GM18861 (cell line): ENCODE measurements around the gene KLC3.

Experiments used
- ATAC-seq: cut with Tn5 transposase; IDR thresholded peaks from one replicate; pipeline ENCODE4 v1.9.1; 2021; ENCODE audit not compliant: unreplicated experiment

The KLC3 gene

DNA sequence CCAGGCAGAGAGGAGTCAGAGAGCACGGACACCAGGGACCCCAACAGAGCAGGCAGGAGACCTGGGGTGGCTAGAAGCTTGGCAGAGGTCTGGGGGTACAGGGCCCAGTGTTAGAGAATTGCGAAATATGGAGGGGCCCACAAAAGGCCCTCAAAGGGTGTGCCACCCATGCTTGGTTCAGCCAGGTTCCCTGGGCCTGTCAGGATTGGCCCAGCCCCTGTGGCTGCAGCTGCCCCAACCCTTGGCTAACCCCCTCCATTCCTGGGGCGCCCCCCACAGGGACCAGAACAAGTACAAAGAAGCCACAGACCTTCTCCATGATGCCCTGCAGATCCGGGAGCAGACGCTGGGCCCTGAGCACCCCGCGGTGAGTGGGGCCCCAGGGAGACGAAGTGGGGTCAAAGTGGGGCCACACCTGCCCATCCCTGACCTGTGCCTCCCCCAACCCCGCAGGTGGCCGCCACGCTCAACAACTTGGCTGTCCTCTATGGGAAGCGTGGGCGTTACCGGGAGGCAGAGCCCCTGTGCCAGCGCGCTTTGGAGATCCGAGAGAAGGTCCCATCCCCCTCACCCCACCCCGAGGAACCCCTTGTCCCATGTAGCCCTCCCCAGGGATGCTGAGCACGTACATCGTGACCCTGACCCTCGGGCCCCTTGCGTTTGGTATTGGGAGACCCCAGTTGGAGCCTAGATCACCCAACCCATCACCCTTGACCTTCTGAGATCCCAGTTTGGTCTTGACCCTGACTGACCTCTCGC, 8.0 kb downstream of the KLC3 start:
- no peak for ATAC-seq

- ATAC-seq, result no peak
Observed at GRCh38 chr19:45349126-45349415, 8.5 kb downstream of the KLC3 start.

GRCh38 chr19:45349430-45349941, 8.9 kb downstream of the KLC3 start:
- ATAC-seq, result no peak

DNA sequence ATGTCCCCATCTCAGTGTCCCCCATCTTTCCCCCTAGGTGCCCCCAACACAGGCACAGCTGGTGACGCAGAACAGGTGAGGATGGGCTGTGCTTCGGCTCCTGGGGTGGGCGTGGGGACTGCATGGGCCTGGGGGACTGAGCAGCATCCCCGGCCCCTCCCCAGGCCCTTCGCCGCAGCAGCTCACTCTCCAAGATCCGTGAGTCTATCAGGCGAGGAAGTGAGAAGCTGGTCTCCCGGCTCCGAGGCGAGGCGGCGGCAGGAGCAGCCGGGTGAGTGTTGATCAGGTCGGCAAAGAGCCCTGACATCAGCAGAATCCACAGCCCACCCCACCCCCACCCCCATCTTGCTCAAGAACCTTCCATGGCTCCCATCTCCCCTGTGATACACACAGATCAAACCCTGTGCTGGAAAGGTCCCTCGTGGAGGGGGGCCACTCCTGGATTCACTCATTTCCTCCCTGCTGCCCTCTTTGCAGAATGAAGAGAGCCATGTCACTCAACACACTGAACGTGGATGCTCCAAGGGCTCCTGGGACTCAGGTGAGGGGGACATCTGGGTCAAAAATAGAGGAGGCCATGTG, 10.0 kb downstream of the KLC3 start:
- ATAC-seq, result no peak

DNA sequence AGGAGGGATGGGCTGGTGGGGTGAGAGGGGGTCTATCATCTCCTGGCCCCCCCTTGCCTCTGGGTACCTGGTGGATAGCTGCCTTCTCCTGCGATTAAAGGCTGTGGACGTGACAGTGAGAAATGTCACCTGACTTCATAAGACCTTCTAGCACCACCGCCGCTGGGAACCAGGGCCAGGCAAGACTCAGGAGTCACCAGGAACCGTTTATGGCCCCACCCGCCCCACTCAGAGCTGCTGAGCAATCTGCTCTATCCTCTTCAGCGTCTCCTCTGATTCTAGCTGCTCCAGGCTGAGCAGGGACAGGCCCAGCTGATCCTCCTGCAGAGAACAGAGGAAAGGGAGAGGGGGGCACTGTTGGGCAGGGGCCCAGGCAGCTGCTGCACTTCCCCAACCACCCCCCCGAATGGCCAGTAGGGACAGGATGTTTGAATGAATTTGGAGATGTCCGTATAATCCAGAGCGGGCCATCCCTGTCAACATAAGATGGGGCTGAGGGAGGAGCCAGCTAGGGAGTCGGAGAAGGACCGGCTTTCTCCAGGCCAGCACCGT, 10.9 kb downstream of the KLC3 start:
- ATAC-seq, result no peak

GRCh38 chr19:45352062-45352461, 11.5 kb downstream of the KLC3 start:
- ATAC-seq, result no peak

GRCh38 chr19:45352471-45352870, 11.9 kb downstream of the KLC3 start:
- ATAC-seq, result no peak

DNA sequence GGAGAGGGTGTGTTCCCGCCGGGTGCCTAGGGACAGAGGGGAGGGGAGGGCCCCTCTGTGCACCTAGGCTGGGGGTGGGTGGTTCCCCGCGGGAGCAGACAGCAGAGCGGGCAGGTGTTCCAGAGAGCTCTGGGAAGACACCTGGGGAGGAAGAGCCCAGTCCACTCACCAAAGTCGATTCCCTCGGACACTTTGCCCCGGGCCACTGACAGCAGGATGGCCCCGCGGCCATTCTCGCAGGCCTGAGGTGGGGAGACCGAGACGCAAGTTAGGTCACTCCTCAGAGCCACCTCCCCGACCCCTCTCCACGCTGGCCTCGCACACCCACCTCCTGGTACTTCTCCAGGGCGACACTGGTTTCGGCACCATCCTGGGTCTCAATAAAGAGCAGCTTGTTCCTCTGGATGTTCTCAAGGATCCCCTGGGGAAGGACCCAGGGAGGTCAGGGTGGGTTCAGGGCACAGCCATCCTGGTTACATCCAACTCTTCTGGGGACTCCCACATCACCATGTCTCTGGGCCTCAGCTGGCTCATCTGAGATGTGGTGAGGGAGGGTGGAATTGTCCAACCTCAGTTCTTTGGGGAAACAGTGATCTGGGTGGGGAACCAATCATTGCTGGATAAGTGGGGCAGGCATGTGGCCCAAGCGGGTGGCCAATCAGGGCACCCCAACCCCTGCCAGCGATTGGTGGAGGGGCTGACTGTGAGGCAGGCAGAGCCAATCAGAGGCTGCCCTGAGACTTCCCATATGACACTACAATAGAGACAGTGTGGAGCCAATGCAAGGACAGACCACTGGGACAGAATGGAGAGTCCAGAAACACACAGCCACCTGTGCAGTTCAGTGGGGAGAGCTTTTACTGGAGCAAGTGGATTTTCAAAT, 12.6 kb downstream of the KLC3 start:
- no peak for ATAC-seq

- ATAC-seq, result no peak
Observed at GRCh38 chr19:45354241-45354842, 13.8 kb downstream of the KLC3 start.

GRCh38 chr19:45355402-45355801, 14.9 kb downstream of the KLC3 start:
- ATAC-seq, result no peak

DNA sequence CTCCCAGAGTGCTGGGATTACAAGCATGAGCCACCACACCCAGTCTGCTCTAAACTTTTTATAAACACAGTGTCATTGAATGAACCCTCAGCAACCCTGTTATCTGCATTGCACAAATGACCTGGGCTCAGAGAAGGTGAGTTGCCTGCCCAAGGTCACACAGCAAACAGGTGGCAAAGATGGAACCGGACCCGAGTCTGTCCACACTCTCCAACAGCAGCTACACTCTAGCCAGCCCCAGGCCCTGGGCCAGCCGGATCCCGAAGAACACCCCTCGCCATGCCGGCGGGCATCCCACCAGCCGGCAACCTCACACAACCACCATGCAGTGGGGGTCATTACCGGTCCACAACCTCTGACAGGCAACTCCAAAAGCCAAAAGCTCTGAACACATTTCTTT, 15.4 kb downstream of the KLC3 start:
- ATAC-seq, result no peak

GRCh38 chr19:45356760-45357444, 16.4 kb downstream of the KLC3 start:
- no peak for ATAC-seq

GRCh38 chr19:45357445-45357783, 16.9 kb downstream of the KLC3 start:
- no peak for ATAC-seq

DNA sequence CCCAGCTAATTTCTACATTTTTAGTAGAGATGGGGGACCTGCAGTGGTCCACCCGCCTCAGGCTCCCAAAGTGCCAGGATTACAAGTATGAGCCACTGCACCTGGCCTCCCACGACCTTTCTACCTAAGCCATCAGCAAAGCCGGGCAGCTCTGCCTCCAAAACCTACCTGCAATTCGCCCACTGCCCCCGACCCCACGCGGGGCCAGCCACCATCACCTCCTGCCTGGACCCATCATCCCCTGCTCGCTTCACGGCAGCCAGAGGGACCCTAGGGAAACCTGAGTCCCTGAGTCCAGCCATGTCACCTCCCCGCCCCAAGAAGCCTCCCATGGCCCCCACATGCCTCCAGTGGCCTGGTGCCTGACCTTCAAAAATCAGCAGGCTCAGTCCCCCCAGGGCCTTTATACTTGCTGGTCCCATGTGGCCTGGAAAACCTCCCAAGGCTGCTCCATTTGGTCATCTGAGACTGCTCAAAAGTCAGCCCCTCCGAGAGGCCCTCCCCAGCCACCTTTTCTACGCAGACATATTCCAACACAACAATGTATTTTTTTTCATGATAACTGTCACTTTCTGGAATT, 17.8 kb downstream of the KLC3 start:
- ATAC-seq, result no peak

DNA sequence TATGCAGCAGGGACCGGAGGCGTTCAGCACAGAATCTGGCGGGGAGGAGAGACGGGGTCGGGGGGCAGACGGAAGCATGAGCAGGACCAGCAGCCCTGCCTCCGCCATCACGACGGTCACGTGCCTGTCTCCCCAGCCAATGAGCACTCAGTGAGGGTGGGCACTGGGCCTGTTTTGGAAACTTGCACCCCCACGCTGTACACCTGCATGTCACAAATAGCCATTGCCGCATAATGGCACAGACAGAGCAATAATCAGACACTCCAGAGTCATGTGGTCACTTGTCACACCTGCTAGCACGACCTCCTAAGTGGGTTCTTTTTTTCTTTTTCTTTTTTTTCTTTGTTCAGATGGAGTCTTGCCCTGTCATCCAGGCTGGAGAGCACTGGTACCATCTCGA, 21.1 kb downstream of the KLC3 start:
- ATAC-seq, result no peak

DNA sequence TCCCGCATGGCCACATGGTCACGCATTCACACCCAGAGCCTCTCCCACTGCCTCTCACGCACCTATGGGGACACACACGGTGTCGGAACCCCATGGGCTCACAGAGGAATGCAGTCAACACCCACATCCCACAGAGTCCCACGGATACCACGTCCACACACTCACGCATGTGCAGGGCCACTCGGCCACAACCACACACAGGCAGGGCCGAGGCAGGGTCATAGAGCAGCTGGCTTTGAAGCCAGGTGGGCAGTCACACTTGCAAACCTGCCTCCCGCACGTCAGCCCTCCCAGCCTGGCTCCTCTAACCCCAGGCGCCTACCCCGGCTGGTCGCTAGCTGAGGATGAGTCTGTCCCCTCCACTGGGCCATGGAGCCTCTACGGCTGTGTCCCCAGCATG, 21.7 kb downstream of the KLC3 start:
- ATAC-seq, result no peak

DNA sequence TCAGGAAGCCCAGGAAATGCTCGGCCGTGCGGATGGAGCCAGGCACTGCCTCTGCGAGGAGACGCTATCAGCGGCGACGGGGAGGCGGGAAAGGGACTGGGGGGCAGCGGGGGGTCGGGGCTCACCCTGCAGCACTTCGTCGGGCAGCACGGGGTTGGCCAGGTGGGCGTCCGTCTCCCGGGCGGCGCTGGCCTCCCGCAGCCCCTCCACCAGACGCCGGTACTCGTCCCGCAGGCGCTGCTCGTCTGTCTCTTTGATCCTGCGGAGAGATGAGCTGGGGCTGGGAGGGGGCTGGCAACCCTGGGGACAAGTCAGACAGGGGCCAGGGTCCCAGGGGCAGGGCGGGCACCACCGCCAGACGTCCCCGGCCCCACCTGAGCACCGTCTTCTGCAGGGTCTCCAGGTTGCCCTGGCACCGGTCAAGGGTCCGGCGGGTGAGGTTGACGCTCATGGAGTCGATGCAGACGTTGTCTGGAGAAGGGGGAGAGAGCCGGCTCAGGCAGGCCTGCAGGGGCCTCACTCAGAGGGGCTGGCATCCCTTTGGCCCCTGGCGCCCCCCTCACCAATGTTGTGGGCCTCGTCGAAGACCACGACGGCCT, 23.4 kb downstream of the KLC3 start:
- no peak for ATAC-seq

GRCh38 chr19:45364696-45365095, 24.1 kb downstream of the KLC3 start:
- no peak for ATAC-seq

DNA sequence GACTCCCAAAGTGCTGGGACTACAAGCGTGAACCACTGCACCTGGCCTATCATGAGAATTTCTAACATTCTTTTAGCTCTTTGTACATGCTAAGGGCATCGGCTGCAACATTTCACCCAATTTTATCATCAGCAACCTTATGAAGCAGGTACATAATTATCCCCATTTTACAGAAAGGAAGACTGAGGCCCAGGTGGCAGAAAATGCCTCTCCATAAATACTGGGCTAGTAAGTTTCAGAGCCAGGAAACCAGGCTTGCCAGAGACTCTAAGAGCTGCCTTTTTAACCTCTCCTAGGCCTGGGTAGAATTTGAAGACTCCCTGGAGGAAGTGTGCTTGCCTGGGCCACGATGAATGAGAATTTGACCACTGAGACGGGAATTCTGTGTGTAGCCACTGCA, 27.6 kb downstream of the KLC3 start:
- no peak for ATAC-seq

GRCh38 chr19:45368737-45369340, 28.3 kb downstream of the KLC3 start:
- no peak for ATAC-seq
